Common myeloid progenitor, CD34-positive (primary cell): ENCODE measurements around the gene ACY1.

Experiments used
- CTCF ChIA-PET: fragments of 350-600 bp; sonication (Branson Sonifier 250); formaldehyde crosslinking; loops from one replicate; lab custom pipeline; 2021; ENCODE audit warnings: antibody characterized with exemption; lab: Charles Lee
- POLR2A ChIA-PET: fragments of 350-600 bp; sonication (Branson Sonifier 250); formaldehyde crosslinking; loops from one replicate; lab custom pipeline; 2021; ENCODE audit warnings: antibody characterized with exemption; lab: Charles Lee
- DNase-seq, 3 donors: peaks; one replicate each; pipeline versions ENCODE4 v3.0.0 to v3.0.0-alpha.2; 2013
- H3K27ac ChIP-seq, 2 experiments: 1 replicate in 1 of 2; 2 replicates in 1 of 2; pipeline ENCODE4 v1.7.0; 2013; ENCODE audit warnings: inconsistent platforms in 2 of 2, low read length in 2 of 2, mild to moderate bottlenecking in 2 of 2, low read depth in 1 of 2, moderate library complexity in 1 of 2; ENCODE audit not compliant: severe bottlenecking in 2 of 2, insufficient read depth in 1 of 2, poor library complexity in 1 of 2
- H3K27me3 ChIP-seq, 5 experiments: replicated peaks in 2 of 5; 1 replicate in 3 of 5; 2 replicates in 2 of 5; pipeline versions ENCODE4 v1.6.1 to v1.7.0; 2013; ENCODE audit warnings: low read length in 4 of 5, mild to moderate bottlenecking in 2 of 5, moderate library complexity in 2 of 5, inconsistent platforms in 1 of 5; ENCODE audit not compliant: insufficient read depth in 5 of 5, control insufficient read depth in 4 of 5
- H3K36me3 ChIP-seq, 4 experiments: 1 replicate in 2 of 4; 2 replicates in 2 of 4; pipeline versions ENCODE4 v1.6.1 to v1.7.0; 2013; ENCODE audit warnings: low read length in 3 of 4, control low read depth in 1 of 4, mild to moderate bottlenecking in 1 of 4; ENCODE audit not compliant: control insufficient read depth in 4 of 4, insufficient read depth in 4 of 4
- H3K4me1 ChIP-seq, 4 experiments: 1 replicate in 3 of 4; 2 replicates in 1 of 4; pipeline versions ENCODE4 v1.6.1 to v1.7.1; 2013; ENCODE audit warnings: low read length in 3 of 4, mild to moderate bottlenecking in 3 of 4, control low read depth in 1 of 4, inconsistent platforms in 1 of 4, moderate library complexity in 1 of 4; ENCODE audit not compliant: control insufficient read depth in 4 of 4, insufficient read depth in 4 of 4; ENCODE audit errors: control extremely low read depth in 1 of 4
- H3K4me3 ChIP-seq, 7 experiments: 1 replicate in 4 of 7; 2 replicates in 3 of 7; pipeline versions ENCODE4 v1.5.1 to v1.7.0; 2013; ENCODE audit warnings: mild to moderate bottlenecking in 7 of 7, low read length in 6 of 7, moderate library complexity in 6 of 7, inconsistent platforms in 2 of 7, low read depth in 2 of 7, control low read depth in 1 of 7; ENCODE audit not compliant: insufficient read depth in 4 of 7, control insufficient read depth in 1 of 7; ENCODE audit errors: extremely low read depth in 1 of 7
- H3K9me3 ChIP-seq, 5 experiments: 1 replicate in 4 of 5; 2 replicates in 1 of 5; pipeline versions ENCODE4 v1.6.1 to v1.7.1; 2013; ENCODE audit warnings: low read length in 4 of 5, mild to moderate bottlenecking in 2 of 5, inconsistent platforms in 1 of 5, low read depth in 1 of 5, moderate library complexity in 1 of 5; ENCODE audit not compliant: control insufficient read depth in 4 of 5, insufficient read depth in 2 of 5; ENCODE audit errors: control extremely low read depth in 1 of 5
- WGBS: methylation state at CpG from one replicate; pipeline ENCODE4 v1.1.5; 2013; ENCODE audit not compliant: insufficient coverage; 5-methylcytosine and 5-hydroxymethylcytosine counted together

The ACY1 gene

DNA sequence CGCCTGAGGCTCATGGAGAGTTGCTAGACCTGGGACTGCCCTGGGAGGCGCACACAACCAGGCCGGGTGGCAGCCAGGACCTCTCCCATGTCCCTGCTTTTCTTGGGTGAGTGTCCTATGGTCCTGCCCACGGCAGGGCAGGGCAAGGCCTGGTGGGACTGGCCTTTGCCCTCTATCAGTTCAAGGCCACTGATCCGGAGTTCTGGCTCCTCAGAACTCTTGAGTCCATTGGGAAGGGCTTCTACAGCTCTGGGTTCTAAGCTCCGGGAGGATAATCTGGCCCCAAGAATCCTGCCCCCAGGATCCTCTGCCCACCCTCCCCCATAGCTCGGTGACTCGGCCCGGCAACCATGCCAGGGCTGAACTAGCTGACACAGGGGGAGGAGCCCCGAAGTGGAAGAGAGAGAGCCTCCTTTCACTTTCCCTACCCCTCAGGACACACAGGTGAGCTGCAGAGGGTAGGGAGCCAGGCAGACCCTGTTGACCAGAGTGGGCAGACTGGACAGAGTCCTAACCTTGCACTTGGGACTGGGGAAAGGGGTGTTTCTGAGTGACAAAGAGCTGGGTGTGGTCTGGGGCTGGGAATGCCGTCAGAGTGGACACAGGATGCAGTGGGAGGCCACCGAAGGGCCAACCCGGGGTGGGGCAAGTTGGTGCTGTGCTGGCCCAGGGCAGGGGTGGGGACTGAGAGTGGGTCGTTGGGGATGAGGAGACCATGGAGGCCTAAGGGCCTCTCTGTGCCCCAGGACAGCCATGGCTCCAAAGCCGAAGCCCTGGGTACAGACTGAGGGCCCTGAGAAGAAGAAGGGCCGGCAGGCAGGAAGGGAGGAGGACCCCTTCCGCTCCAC lies 40.5 kb upstream of the ACY1 start:
- Histone ChIP-seq H3K9me3 (no peaks in the 10 kb centered on the region), H3K4me3 (peak overlapping the region; percentile 27 to 89 (median 62)), H3K36me3 (peaks cover 0 to 21% (median 13%) of the 10 kb centered on the region in 4 experiments), H3K27me3 (no peaks in the 10 kb centered on the region), H3K27ac (peak overlapping the region; percentile 15 to 80), H3K4me1 (peaks cover 0 to 27% (median 23%) of the 10 kb centered on the region in 4 experiments)
- WGBS, result 67% methylated on average over 11 of the region's 17 CpGs
- ChIA-PET CTCF (interaction anchor here (1.1 to 3.5 kb wide), 12 partner anchors 9 to 212 kb away, joined by 3 to 27 read pairs (median 8); partner anchors contain the start of genes ABHD14B, ACY1, GPR62 and PCBP4), POLR2A (no interaction called here)
- peak; percentile 27 to 69 (median 66) for DNase-seq

DNA sequence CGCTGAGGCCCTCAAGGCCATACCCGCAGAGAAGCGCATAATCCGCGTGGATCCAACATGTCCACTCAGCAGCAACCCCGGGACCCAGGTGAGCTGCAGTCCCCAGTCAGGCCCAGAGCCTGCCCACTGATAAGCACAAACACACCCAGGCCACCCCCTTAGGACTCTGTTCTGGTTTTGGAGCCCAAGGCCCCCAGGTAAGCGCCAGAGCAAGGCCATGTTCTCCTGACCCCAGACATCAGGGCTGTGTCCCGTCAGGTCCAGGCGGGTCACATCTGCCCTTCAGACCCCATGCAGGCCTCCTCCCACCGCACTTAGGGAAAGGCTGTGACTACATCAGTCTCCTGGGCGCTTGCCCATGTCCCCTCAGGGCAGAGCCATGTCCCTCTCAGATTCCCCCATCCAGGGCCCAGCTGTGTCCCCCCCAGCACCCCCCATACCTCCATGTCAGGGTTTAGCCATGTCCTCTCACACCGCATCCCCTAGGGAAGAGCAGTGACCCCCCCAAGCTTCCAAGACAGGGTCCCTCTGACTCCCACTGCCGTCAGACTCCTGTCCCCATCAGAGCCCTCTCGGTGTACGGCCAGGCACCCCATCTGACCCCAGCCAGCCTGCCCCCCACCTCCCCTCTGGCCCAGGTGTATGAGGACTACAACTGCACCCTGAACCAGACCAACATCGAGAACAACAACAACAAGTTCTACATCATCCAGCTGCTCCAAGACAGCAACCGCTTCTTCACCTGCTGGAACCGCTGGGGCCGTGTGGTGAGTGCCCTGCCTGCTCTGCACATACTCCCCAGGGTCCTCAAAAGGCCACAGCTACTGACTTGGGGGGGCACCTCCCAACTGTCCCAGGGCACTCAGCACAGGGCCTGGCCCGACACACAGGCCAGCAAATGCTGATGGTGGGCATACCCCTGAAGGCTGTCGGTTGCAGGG lies 39.6 kb upstream of the ACY1 start:
- Histone ChIP-seq H3K4me1 (peaks cover 0 to 27% (median 23%) of the 10 kb centered on the region in 4 experiments), H3K4me3 (peak overlapping the region in 1 of 7 experiments; percentile 80), H3K27ac (no peak overlapping the region), H3K9me3 (no peaks in the 10 kb centered on the region), H3K36me3 (peaks cover 0 to 14% (median 6%) of the 10 kb centered on the region in 4 experiments), H3K27me3 (no peaks in the 10 kb centered on the region)
- WGBS, result 99% methylated on average over 17 of the region's 21 CpGs
- ChIA-PET POLR2A (no interaction called here), CTCF (interaction anchor here (1.1 to 3.5 kb wide), 8 partner anchors 11 to 211 kb away, joined by 3 to 27 read pairs (median 8); partner anchors contain the start of genes ABHD14B, GPR62 and POC1A)
- DNase-seq, result no peak

GRCh38 chr3:51944451-51945021 lies 38.8 kb upstream of the ACY1 start:
- ChIA-PET CTCF (interaction anchor here (1.1 to 3.4 kb wide), 3 partner anchors 10 to 28 kb away, joined by 3 to 27 read pairs (median 4); partner anchors contain the start of gene GPR62), POLR2A (no interaction called here)
- Histone ChIP-seq H3K27me3 (no peaks in the 10 kb centered on the region), H3K4me1 (peaks cover 0 to 27% (median 23%) of the 10 kb centered on the region in 4 experiments), H3K4me3 (no peak overlapping the region), H3K36me3 (peaks cover 0 to 11% (median 2%) of the 10 kb centered on the region in 4 experiments), H3K27ac (no peak overlapping the region), H3K9me3 (no peaks in the 10 kb centered on the region)
- 97% methylated on average over 11 of the region's 11 CpGs for WGBS
- DNase-seq, result no peak

DNA sequence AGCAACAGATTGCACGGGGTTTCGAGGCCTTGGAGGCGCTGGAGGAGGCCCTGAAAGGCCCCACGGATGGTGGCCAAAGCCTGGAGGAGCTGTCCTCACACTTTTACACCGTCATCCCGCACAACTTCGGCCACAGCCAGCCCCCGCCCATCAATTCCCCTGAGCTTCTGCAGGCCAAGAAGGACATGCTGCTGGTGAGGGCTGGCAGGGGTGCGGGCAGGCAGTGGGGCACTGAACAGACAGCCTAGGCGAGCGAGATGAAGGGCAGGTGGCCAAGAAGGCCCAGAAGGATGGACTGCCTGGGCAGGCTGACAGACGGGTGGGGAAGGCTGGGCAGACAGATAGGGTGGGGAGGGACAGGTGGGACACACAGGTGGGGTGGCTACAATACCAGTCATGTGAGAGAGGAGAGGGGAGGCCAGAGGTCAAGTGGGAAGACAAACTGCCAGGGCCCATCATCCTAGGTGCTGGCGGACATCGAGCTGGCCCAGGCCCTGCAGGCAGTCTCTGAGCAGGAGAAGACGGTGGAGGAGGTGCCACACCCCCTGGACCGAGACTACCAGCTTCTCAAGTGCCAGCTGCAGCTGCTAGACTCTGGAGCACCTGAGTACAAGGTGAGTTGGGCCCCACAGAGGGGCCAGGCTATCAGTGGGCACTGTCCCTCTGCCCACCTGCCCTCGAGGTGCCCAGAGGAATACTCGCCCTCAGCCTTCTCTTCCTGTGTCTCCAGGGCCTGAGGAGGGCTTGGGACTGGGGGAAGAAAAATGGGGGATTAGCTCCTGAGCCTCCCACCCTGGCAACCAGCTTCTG lies 38.1 kb upstream of the ACY1 start:
- POLR2A ChIA-PET, result no interaction called here
- no peak overlapping the region for H3K4me3 ChIP-seq
- H3K9me3 ChIP-seq, result no peaks in the 10 kb centered on the region
- CTCF ChIA-PET, result interaction anchor here (1.1 to 3.4 kb wide), 7 partner anchors 9 to 56 kb away, joined by 3 to 27 read pairs (median 4); partner anchors contain the start of genes ABHD14B, GPR62 and RPL29
- no peaks in the 10 kb centered on the region for H3K27me3 ChIP-seq
- peaks cover 0 to 11% (median 2%) of the 10 kb centered on the region in 4 experiments for H3K36me3 ChIP-seq
- DNase-seq, result no peak
- H3K27ac ChIP-seq, result no peak overlapping the region
- WGBS, result 97% methylated on average over 18 of the region's 18 CpGs
- peaks cover 0 to 26% (median 21%) of the 10 kb centered on the region in 4 experiments for H3K4me1 ChIP-seq

DNA sequence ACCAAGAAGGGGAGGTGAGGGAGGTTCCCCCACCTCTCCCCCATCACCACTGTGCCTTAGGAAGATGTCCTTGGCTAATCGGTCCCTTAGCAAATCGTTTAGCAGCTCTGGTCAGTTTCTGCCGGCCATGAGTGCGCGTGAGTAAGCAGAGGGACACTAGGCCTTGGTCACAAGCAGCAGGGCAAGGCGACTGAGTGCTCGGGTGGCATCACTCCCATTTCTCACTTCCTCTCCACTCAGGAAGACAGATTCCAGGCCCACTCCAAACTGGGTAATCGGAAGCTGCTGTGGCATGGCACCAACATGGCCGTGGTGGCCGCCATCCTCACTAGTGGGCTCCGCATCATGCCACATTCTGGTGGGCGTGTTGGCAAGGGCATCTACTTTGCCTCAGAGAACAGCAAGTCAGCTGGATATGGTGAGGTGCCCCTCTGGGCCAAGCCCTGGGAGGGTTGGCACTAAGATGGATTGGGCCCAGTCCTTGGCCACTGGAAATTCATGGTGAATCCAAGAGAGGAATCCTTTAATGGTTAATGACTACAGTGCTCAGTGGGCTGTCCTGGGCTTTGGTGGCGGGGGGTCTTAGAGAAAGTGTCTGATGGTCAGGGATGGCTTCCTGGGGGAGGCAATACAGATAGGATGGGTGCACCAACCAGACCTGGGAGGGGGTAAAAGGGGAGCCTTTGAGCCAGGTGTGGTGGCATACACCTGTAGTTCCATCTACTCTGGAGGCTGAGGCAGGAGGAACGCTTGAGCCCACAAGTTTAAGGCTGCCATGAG lies 37.2 kb upstream of the ACY1 start:
- H3K27me3 ChIP-seq, result no peaks in the 10 kb centered on the region
- H3K36me3 ChIP-seq, result peaks cover 0 to 11% (median 0%) of the 10 kb centered on the region in 4 experiments
- H3K27ac ChIP-seq, result no peak overlapping the region
- 98% methylated on average over 14 of the region's 14 CpGs for WGBS
- DNase-seq, result no peak
- ChIA-PET POLR2A (no interaction called here), CTCF (interaction anchor here (0.9 to 2.0 kb wide), 6 partner anchors 23 to 55 kb away, joined by 3 to 6 read pairs (median 4); partner anchors contain the start of genes ABHD14B and RPL29)
- no peaks in the 10 kb centered on the region for H3K9me3 ChIP-seq
- H3K4me1 ChIP-seq, result peaks cover 0 to 18% (median 14%) of the 10 kb centered on the region in 4 experiments
- H3K4me3 ChIP-seq, result no peak overlapping the region
